HL-60 (cell line): ENCODE measurements around the gene CFHR5.

Experiments
- DNase-seq, 2 experiments: peaks; one replicate each; pipeline ENCODE4 v3.0.0-alpha.2; 2010 to 2020; ENCODE audit warnings: low read depth in 1 of 2, low spot score in 1 of 2
- H3K27ac ChIP-seq: fragments of 250-450 bp; sonication (Bioruptor Pico); replicated peaks from 2 replicates; pipeline ENCODE4 v1.5.1; 2020; ENCODE audit warnings: mild to moderate bottlenecking, moderate library complexity
- H3K27me3 ChIP-seq: fragments of 250-450 bp; sonication (Bioruptor Pico); 2 replicates; pipeline ENCODE4 v1.5.1; 2021; ENCODE audit warnings: mild to moderate bottlenecking, moderate library complexity; ENCODE audit not compliant: insufficient read depth, poor library complexity, severe bottlenecking
- H3K4me3 ChIP-seq: replicated peaks from 2 replicates; pipeline ENCODE4 v1.5.1; 2011; ENCODE audit warnings: mild to moderate bottlenecking, control low read depth, low read length; ENCODE audit not compliant: insufficient read depth
- CTCF ChIP-seq: IDR thresholded peaks from one replicate; pipeline ENCODE4 v1.5.1; 2011; ENCODE audit warnings: low read length, control low read depth, inconsistent platforms; ENCODE audit not compliant: insufficient read depth
- GABPA ChIP-seq: IDR thresholded peaks from 2 replicates; pipeline ENCODE4 v1.6.1; 2012; ENCODE audit warnings: low read depth
- POLR2AphosphoS5 ChIP-seq: IDR thresholded peaks from 2 replicates; pipeline ENCODE4 v1.6.1; 2012; ENCODE audit warnings: low read depth
- REST ChIP-seq: IDR thresholded peaks from 2 replicates; pipeline ENCODE4 v1.6.1; 2012; ENCODE audit warnings: low read depth; ENCODE audit not compliant: insufficient replicate concordance
- SPI1 ChIP-seq: IDR thresholded peaks from 2 replicates; pipeline ENCODE4 v1.6.1; 2012; ENCODE audit warnings: low read depth, mild to moderate bottlenecking, borderline replicate concordance

The CFHR5 gene

GRCh38 chr1:197017558-197018146, 40.3 kb downstream of the CFHR5 start:
- Histone ChIP-seq H3K27me3 (no peaks in the 10 kb centered on the region), H3K4me3 (no peak overlapping the region), H3K27ac (no peak overlapping the region)
- TF ChIP-seq SPI1 (peak; percentile 93), POLR2AphosphoS5 (peak; percentile 19; the same call in 1 of the 2 replicates), GABPA (no peak), REST (no peak)
- peak in 1 of 2 experiments; percentile 51 for DNase-seq

GRCh38 chr1:197021716-197022115, 44.4 kb downstream of the CFHR5 start:
- no peaks in the 10 kb centered on the region for H3K27me3 ChIP-seq
- TF ChIP-seq REST (no peak), CTCF (no peak), SPI1 (no peak), GABPA (no peak), POLR2AphosphoS5 (no peak)
- no peak overlapping the region for H3K4me3 ChIP-seq
- no peak overlapping the region for H3K27ac ChIP-seq
- no peak for DNase-seq

- no peaks in the 10 kb centered on the region for H3K27me3 ChIP-seq
- no peak for DNase-seq
- TF ChIP-seq REST (no peak), CTCF (no peak), SPI1 (no peak), POLR2AphosphoS5 (no peak), GABPA (no peak)
- H3K27ac ChIP-seq = no peak overlapping the region
- no peak overlapping the region for H3K4me3 ChIP-seq
These were observed 47.1 kb downstream of the CFHR5 start for GRCh38 chr1:197024460-197024859.
